ENCODE data around the gene SERAC1. TPM values are rescaled to one million over a fixed set of nuclear protein-coding genes. Genes with fewer than 3 reads are reported as not detected.
"Not testable (repeated sequence)": the region's sequence is repeated elsewhere in the genome, so short reads cannot be mapped to it uniquely, and the experiment has no call there.

The SERAC1 gene
- total RNA-seq, 2 experiments from 2014 or later, result 1.4 to 2.5 TPM

GRCh38 chr6:158185729-158186456, 17.8 kb upstream of the SERAC1 start:
- intact Hi-C loops (cut with DNase I, micrococcal nuclease), result no loop called here
- ATAC-seq (ENCODE audit: poor library complexity) (no peak), DNase-seq (no peak)
- ChIA-PET CTCF (no interaction called here), POLR2A (no interaction called here)
- H3K36me3 ChIP-seq (ENCODE audit: insufficient read depth, low read length), result peaks cover 11% of the 10 kb centered on the region
- Mint-ChIP-seq H3K4me1 (ENCODE audit: low read depth) (peaks cover 30% of the 10 kb centered on the region), H3K4me3 (no peak overlapping the region), H3K27me3 (no peaks in the 10 kb centered on the region), H3K27ac (no peak overlapping the region), H3K36me3 (ENCODE audit: low read depth) (peaks cover 38% of the 10 kb centered on the region), H3K9me3 (no peaks in the 10 kb centered on the region)
- peaks cover 9% of the 10 kb centered on the region for H3K4me1 ChIP-seq (ENCODE audit: insufficient read depth, low read length)
- TF ChIP-seq, protein P1, sequence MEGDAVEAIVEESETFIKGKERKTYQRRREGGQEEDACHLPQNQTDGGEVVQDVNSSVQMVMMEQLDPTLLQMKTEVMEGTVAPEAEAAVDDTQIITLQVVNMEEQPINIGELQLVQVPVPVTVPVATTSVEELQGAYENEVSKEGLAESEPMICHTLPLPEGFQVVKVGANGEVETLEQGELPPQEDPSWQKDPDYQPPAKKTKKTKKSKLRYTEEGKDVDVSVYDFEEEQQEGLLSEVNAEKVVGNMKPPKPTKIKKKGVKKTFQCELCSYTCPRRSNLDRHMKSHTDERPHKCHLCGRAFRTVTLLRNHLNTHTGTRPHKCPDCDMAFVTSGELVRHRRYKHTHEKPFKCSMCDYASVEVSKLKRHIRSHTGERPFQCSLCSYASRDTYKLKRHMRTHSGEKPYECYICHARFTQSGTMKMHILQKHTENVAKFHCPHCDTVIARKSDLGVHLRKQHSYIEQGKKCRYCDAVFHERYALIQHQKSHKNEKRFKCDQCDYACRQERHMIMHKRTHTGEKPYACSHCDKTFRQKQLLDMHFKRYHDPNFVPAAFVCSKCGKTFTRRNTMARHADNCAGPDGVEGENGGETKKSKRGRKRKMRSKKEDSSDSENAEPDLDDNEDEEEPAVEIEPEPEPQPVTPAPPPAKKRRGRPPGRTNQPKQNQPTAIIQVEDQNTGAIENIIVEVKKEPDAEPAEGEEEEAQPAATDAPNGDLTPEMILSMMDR (IDR thresholded peaks at IDR 0.05), result no peak
- H3K27me3 ChIP-seq (ENCODE audit: control insufficient read depth in 1 of 2, insufficient read depth in 2 of 2, low read length in 2 of 2), result no peaks in the 10 kb centered on the region
- peaks cover 0 to 6% of the 10 kb centered on the region in 2 experiments for H3K9me3 ChIP-seq (ENCODE audit: control insufficient read depth in 1 of 2, insufficient read depth in 1 of 2, low read length in 2 of 2)
- H3K4me3 ChIP-seq (ENCODE audit: low read length), result no peak overlapping the region
- H3K27ac ChIP-seq (ENCODE audit: low read depth in 1 of 2, low read length in 2 of 2), result no peak overlapping the region

GRCh38 chr6:158184608-158185007, 16.5 kb upstream of the SERAC1 start:
- Mint-ChIP-seq H3K36me3 (ENCODE audit: low read depth) (peaks cover 51% of the 10 kb centered on the region), H3K9me3 (no peaks in the 10 kb centered on the region), H3K27ac (no peak overlapping the region), H3K4me3 (no peak overlapping the region), H3K27me3 (no peaks in the 10 kb centered on the region), H3K4me1 (ENCODE audit: low read depth) (peaks cover 41% of the 10 kb centered on the region)
- Histone ChIP-seq H3K9me3 (ENCODE audit: control insufficient read depth in 1 of 2, insufficient read depth in 1 of 2, low read length in 2 of 2) (peaks cover 0 to 6% of the 10 kb centered on the region in 2 experiments), H3K4me3 (ENCODE audit: low read length) (no peak overlapping the region), H3K27ac (ENCODE audit: low read depth in 1 of 2, low read length in 2 of 2) (no peak overlapping the region), H3K27me3 (ENCODE audit: control insufficient read depth in 1 of 2, insufficient read depth in 2 of 2, low read length in 2 of 2) (no peaks in the 10 kb centered on the region), H3K36me3 (ENCODE audit: insufficient read depth, low read length) (peaks cover 11% of the 10 kb centered on the region), H3K4me1 (ENCODE audit: insufficient read depth, low read length) (peaks cover 9% of the 10 kb centered on the region)
- TF ChIP-seq, protein P1 (IDR thresholded peaks at IDR 0.05), result no peak
- intact Hi-C loops (cut with DNase I, micrococcal nuclease), result no loop called here
- ATAC-seq (ENCODE audit: poor library complexity) (no peak), DNase-seq (no peak)
- ChIA-PET CTCF (no interaction called here), POLR2A (interaction anchor here (0.7 kb wide), 1 partner anchor 450 kb away, joined by 4 read pairs; no protein-coding TSS in a partner anchor)

DNA sequence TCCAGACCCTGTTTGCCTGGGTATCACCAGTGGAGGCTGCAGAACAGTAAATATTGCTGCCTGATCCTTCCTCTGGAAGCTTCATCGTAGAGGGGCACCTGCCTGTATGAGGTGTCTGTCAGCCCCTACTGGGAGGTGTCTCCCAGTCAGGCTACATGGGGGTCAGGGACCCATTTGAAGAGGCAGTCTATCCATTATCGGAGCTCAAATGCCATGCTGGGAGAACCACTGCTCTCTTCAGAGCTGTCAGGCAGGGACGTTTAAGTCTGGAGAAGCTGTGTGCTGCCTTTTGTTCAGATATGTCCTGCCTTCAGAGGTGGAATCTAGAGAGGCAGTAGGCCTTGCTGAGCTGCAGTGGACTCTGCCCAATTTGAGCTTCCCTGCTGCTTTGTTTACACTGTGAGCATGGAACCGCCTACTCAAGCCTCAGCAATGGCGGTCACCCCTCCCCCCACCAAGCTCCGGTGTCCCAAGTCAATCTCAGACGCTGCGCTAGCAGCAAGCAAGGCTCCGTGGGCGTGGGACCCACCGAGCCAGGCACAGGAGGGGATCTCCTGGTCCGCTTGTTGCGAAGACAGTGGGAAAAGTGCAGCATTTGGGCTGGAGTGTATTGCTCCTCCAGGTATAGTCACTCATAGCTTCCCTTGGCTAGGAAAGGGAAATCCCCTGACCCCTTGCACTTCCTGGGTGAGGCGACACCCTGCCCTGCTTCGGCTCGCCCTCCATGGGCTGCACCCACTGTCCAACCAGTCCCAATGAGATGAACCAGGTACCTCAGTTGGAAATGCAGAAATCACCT, 15.3 kb upstream of the SERAC1 start:
- intact Hi-C loops (cut with DNase I, micrococcal nuclease); H3K9me3 Mint-ChIP-seq; H3K27ac ChIP-seq (ENCODE audit: low read depth in 1 of 2, low read length in 2 of 2); H3K4me3 ChIP-seq (ENCODE audit: low read length); H3K27me3 Mint-ChIP-seq; POLR2A ChIA-PET; ATAC-seq (ENCODE audit: poor library complexity); H3K9me3 ChIP-seq (ENCODE audit: control insufficient read depth in 1 of 2, insufficient read depth in 1 of 2, low read length in 2 of 2); H3K27me3 ChIP-seq (ENCODE audit: control insufficient read depth in 1 of 2, insufficient read depth in 2 of 2, low read length in 2 of 2); CTCF ChIA-PET; H3K4me1 ChIP-seq (ENCODE audit: insufficient read depth, low read length); H3K27ac Mint-ChIP-seq; H3K4me3 Mint-ChIP-seq; DNase-seq: not testable (repeated sequence)
- Mint-ChIP-seq H3K36me3 (ENCODE audit: low read depth) (peaks cover 63% of the 10 kb centered on the region), H3K4me1 (ENCODE audit: low read depth) (peaks cover 53% of the 10 kb centered on the region)
- H3K36me3 ChIP-seq (ENCODE audit: insufficient read depth, low read length), result peaks cover 11% of the 10 kb centered on the region

DNA sequence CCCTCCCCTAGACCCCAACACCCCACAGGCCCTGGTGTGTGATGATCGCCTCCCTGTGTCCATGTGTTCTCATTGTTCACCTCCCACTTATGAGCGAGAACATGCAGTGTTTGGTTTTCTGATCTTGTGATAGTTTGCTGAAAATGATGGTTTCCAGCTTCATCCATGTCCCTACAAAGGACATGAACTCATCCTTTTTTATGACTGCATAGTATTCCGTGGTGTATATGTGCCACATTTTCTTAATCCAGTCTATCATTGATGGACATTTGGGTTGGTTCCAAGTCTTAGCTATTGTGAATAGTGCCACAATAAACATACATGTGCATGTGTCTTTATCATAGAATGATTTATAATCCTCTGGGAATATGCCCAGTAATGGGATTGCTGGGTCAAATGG, 9.7 kb upstream of the SERAC1 start:
- H3K9me3 Mint-ChIP-seq; POLR2A ChIA-PET; ATAC-seq (ENCODE audit: poor library complexity); CTCF ChIA-PET; H3K9me3 ChIP-seq (ENCODE audit: control insufficient read depth in 1 of 2, insufficient read depth in 1 of 2, low read length in 2 of 2); H3K4me3 Mint-ChIP-seq; DNase-seq; H3K27ac ChIP-seq (ENCODE audit: low read depth in 1 of 2, low read length in 2 of 2); H3K27me3 Mint-ChIP-seq; H3K4me1 ChIP-seq (ENCODE audit: insufficient read depth, low read length); intact Hi-C loops (cut with DNase I, micrococcal nuclease); H3K36me3 ChIP-seq (ENCODE audit: insufficient read depth, low read length); H3K27ac Mint-ChIP-seq; H3K27me3 ChIP-seq (ENCODE audit: control insufficient read depth in 1 of 2, insufficient read depth in 2 of 2, low read length in 2 of 2); H3K4me3 ChIP-seq (ENCODE audit: low read length): not testable (repeated sequence)
- Mint-ChIP-seq H3K36me3 (ENCODE audit: low read depth) (peaks cover 77% of the 10 kb centered on the region), H3K4me1 (ENCODE audit: low read depth) (peaks cover 52% of the 10 kb centered on the region)

Data from CD4-positive, alpha-beta T cell (primary cell).